Activated CD4-positive, alpha-beta T cell treated with anti-CD3 and anti-CD28 coated beads, Interleukin-2, amount 10 ng/mL, durations not matched to agents 7 days and 5 days (primary cell): ENCODE measurements around the gene TMEM245. TPM values are rescaled to one million over a fixed set of nuclear protein-coding genes. Genes with fewer than 3 reads are reported as not detected.
A peak's percentile ranks its signal among the peaks of the same experiment; 100 is the strongest.

Experiments
- CTCF ChIA-PET: fragments of 350-600 bp; sonication (Branson Sonifier 250); formaldehyde crosslinking; loops from one replicate; lab custom pipeline; 2021; ENCODE audit warnings: antibody characterized with exemption; lab: Charles Lee
- POLR2A ChIA-PET: fragments of 350-600 bp; sonication (Branson Sonifier 250); formaldehyde crosslinking; loops from one replicate; lab custom pipeline; 2021; ENCODE audit warnings: antibody characterized with exemption; lab: Charles Lee
- DNase-seq: peaks from one replicate; pipeline ENCODE4 v3.0.0-alpha.2; 2020
- H3K27ac Mint-ChIP-seq: one replicate; pipeline ENCODE4 v1.8.0; 2021; ENCODE audit warnings: mild to moderate bottlenecking, moderate library complexity, mixed read lengths
- H3K27me3 Mint-ChIP-seq: one replicate; pipeline ENCODE4 v1.8.0; 2021; ENCODE audit warnings: mixed read lengths
- H3K36me3 Mint-ChIP-seq: one replicate; pipeline ENCODE4 v1.8.0; 2021; ENCODE audit warnings: low read depth, mixed read lengths
- H3K4me1 Mint-ChIP-seq: one replicate; pipeline ENCODE4 v1.8.0; 2021; ENCODE audit warnings: mixed read lengths
- H3K4me3 Mint-ChIP-seq: one replicate; pipeline ENCODE4 v1.8.0; 2021; ENCODE audit warnings: mild to moderate bottlenecking, moderate library complexity, mixed read lengths
- H3K9me3 Mint-ChIP-seq: one replicate; pipeline ENCODE4 v1.8.0; 2021; ENCODE audit warnings: mixed read lengths
- total RNA-seq, 2 experiments: library from RNA; stranded (reverse); gene quantifications; one replicate each; pipeline ENCODE4 v1.2.3, GENCODE V29; 2021

TMEM245 gene
- total RNA-seq, 2 experiments from 2014 or later: 30.6 to 34.7 TPM

GRCh38 chr9:109110329-109111021 lies 9.3 kb downstream of the TMEM245 start:
- DNase-seq: no peak
- H3K9me3 Mint-ChIP-seq: no peaks in the 10 kb centered on the region
- peak overlapping the region; percentile 35 for H3K4me3 Mint-ChIP-seq
- peaks cover 35% of the 10 kb centered on the region for H3K36me3 Mint-ChIP-seq
- CTCF ChIA-PET: interaction anchor here (0.6 to 1.3 kb wide), 2 partner anchors 10 to 211 kb away, joined by 3 to 4 read pairs; no protein-coding TSS in a partner anchor
- H3K27ac Mint-ChIP-seq: peak overlapping the region; percentile 76
- H3K4me1 Mint-ChIP-seq: peaks cover 64% of the 10 kb centered on the region
- POLR2A ChIA-PET: interaction anchor here (0.7 kb wide), 1 partner anchor 154 kb away, joined by 3 read pairs; no protein-coding TSS in a partner anchor
- H3K27me3 Mint-ChIP-seq: no peaks in the 10 kb centered on the region

GRCh38 chr9:109109967-109110328 lies 9.8 kb downstream of the TMEM245 start:
- CTCF ChIA-PET: interaction anchor here (1.0 kb wide), 1 partner anchor 10 kb away, joined by 3 read pairs; no protein-coding TSS in a partner anchor
- DNase-seq: no peak
- H3K4me3 Mint-ChIP-seq: peak overlapping the region; percentile 2
- peaks cover 61% of the 10 kb centered on the region for H3K4me1 Mint-ChIP-seq
- no peaks in the 10 kb centered on the region for H3K9me3 Mint-ChIP-seq
- peak overlapping the region; percentile 76 for H3K27ac Mint-ChIP-seq
- H3K27me3 Mint-ChIP-seq: no peaks in the 10 kb centered on the region
- peaks cover 37% of the 10 kb centered on the region for H3K36me3 Mint-ChIP-seq
- POLR2A ChIA-PET: no interaction called here

GRCh38 chr9:109108318-109108717 lies 11.4 kb downstream of the TMEM245 start:
- Mint-ChIP-seq H3K4me1 (peaks cover 51% of the 10 kb centered on the region), H3K27ac (no peak overlapping the region), H3K9me3 (peaks cover 7% of the 10 kb centered on the region), H3K27me3 (no peaks in the 10 kb centered on the region), H3K36me3 (peaks cover 36% of the 10 kb centered on the region), H3K4me3 (no peak overlapping the region)
- ChIA-PET CTCF (no interaction called here), POLR2A (no interaction called here)
- no peak for DNase-seq

- Mint-ChIP-seq H3K4me3 (no peak overlapping the region), H3K27me3 (no peaks in the 10 kb centered on the region), H3K9me3 (peaks cover 12% of the 10 kb centered on the region), H3K36me3 (peaks cover 43% of the 10 kb centered on the region), H3K4me1 (peaks cover 55% of the 10 kb centered on the region), H3K27ac (peak overlapping the region; percentile 57)
- no peak for DNase-seq
- CTCF ChIA-PET: no interaction called here
- POLR2A ChIA-PET: interaction anchor here (0.8 kb wide), 1 partner anchor 30 kb away, joined by 3 read pairs; no protein-coding TSS in a partner anchor
These were observed 12.1 kb downstream of the TMEM245 start for GRCh38 chr9:109107402-109108240.

GRCh38 chr9:109101810-109102209 lies 17.9 kb downstream of the TMEM245 start:
- H3K9me3 Mint-ChIP-seq: peaks cover 14% of the 10 kb centered on the region
- H3K27me3 Mint-ChIP-seq: no peaks in the 10 kb centered on the region
- ChIA-PET POLR2A (no interaction called here), CTCF (interaction anchor here (0.6 to 1.0 kb wide), 2 partner anchors 35 to 78 kb away, joined by 3 to 4 read pairs; no protein-coding TSS in a partner anchor)
- peak overlapping the region; percentile 89 for H3K27ac Mint-ChIP-seq
- H3K4me3 Mint-ChIP-seq: peak overlapping the region; percentile 55
- peaks cover 62% of the 10 kb centered on the region for H3K36me3 Mint-ChIP-seq
- DNase-seq: peak; percentile 28
- peaks cover 64% of the 10 kb centered on the region for H3K4me1 Mint-ChIP-seq

- no peaks in the 10 kb centered on the region for H3K27me3 Mint-ChIP-seq
- no peak for DNase-seq
- ChIA-PET CTCF (interaction anchor here (1.3 to 1.4 kb wide), 2 partner anchors 10 to 33 kb away, joined by 3 to 5 read pairs; no protein-coding TSS in a partner anchor), POLR2A (no interaction called here)
- H3K4me1 Mint-ChIP-seq: peaks cover 67% of the 10 kb centered on the region
- H3K27ac Mint-ChIP-seq: peak overlapping the region; percentile 89
- peak overlapping the region; percentile 55 for H3K4me3 Mint-ChIP-seq
- H3K36me3 Mint-ChIP-seq: peaks cover 62% of the 10 kb centered on the region
- H3K9me3 Mint-ChIP-seq: peaks cover 14% of the 10 kb centered on the region
These were observed 18.5 kb downstream of the TMEM245 start for GRCh38 chr9:109101202-109101595.

- H3K36me3 Mint-ChIP-seq: peaks cover 66% of the 10 kb centered on the region
- H3K4me1 Mint-ChIP-seq: peaks cover 71% of the 10 kb centered on the region
These were observed 19.1 kb downstream of the TMEM245 start for GRCh38 chr9:109100543-109101201.

GRCh38 chr9:109098960-109099308 lies 20.8 kb downstream of the TMEM245 start:
- DNase-seq: no peak
- peaks cover 67% of the 10 kb centered on the region for H3K36me3 Mint-ChIP-seq
- H3K4me1 Mint-ChIP-seq: peaks cover 83% of the 10 kb centered on the region
- H3K27me3 Mint-ChIP-seq: no peaks in the 10 kb centered on the region
- ChIA-PET POLR2A (no interaction called here), CTCF (interaction anchor here (0.6 kb wide), 1 partner anchor 303 kb away, joined by 4 read pairs; no protein-coding TSS in a partner anchor)
- peaks cover 10% of the 10 kb centered on the region for H3K9me3 Mint-ChIP-seq
- no peak overlapping the region for H3K4me3 Mint-ChIP-seq
- H3K27ac Mint-ChIP-seq: no peak overlapping the region

More at GRCh38 chr9:109100543-109101201, 19.1 kb downstream of the TMEM245 start:
- DNase-seq: no peak
- peaks cover 14% of the 10 kb centered on the region for H3K9me3 Mint-ChIP-seq
- peak overlapping the region; percentile 55 for H3K4me3 Mint-ChIP-seq
- ChIA-PET POLR2A (no interaction called here), CTCF (interaction anchor here (0.7 to 1.4 kb wide), 3 partner anchors 9 to 32 kb away, joined by 3 to 5 read pairs (median 3); no protein-coding TSS in a partner anchor)
- H3K27ac Mint-ChIP-seq: peak overlapping the region; percentile 89
- no peaks in the 10 kb centered on the region for H3K27me3 Mint-ChIP-seq

GRCh38 chr9:109098171-109098959 lies 21.4 kb downstream of the TMEM245 start:
- DNase-seq: no peak
- POLR2A ChIA-PET: no interaction called here
- H3K9me3 Mint-ChIP-seq: peaks cover 7% of the 10 kb centered on the region
- peaks cover 86% of the 10 kb centered on the region for H3K4me1 Mint-ChIP-seq
- H3K4me3 Mint-ChIP-seq: no peak overlapping the region
- H3K36me3 Mint-ChIP-seq: peaks cover 67% of the 10 kb centered on the region
- no peaks in the 10 kb centered on the region for H3K27me3 Mint-ChIP-seq
- peak overlapping the region; percentile 70 for H3K27ac Mint-ChIP-seq
- CTCF ChIA-PET: interaction anchor here (0.6 kb wide), 1 partner anchor 304 kb away, joined by 4 read pairs; no protein-coding TSS in a partner anchor

GRCh38 chr9:109097146-109097545 lies 22.6 kb downstream of the TMEM245 start:
- Mint-ChIP-seq H3K4me3 (peak overlapping the region; percentile 2), H3K4me1 (peaks cover 82% of the 10 kb centered on the region), H3K27me3 (no peaks in the 10 kb centered on the region), H3K9me3 (no peaks in the 10 kb centered on the region), H3K27ac (peak overlapping the region; percentile 20), H3K36me3 (peaks cover 68% of the 10 kb centered on the region)
- DNase-seq: no peak
- ChIA-PET POLR2A (interaction anchor here (0.6 to 0.7 kb wide), 2 partner anchors 21 to 52 kb away, joined by 3 read pairs; no protein-coding TSS in a partner anchor), CTCF (interaction anchor here (1.3 kb wide), 1 partner anchor 19 kb away, joined by 5 read pairs; no protein-coding TSS in a partner anchor)

GRCh38 chr9:109095321-109095720 lies 24.4 kb downstream of the TMEM245 start:
- Mint-ChIP-seq H3K4me3 (no peak overlapping the region), H3K27me3 (no peaks in the 10 kb centered on the region), H3K36me3 (peaks cover 78% of the 10 kb centered on the region), H3K9me3 (no peaks in the 10 kb centered on the region), H3K27ac (no peak overlapping the region), H3K4me1 (peaks cover 68% of the 10 kb centered on the region)
- no peak for DNase-seq
- ChIA-PET POLR2A (no interaction called here), CTCF (interaction anchor here (0.6 kb wide), 1 partner anchor 1830 kb away, joined by 3 read pairs; no protein-coding TSS in a partner anchor)
